ENCODE results near the gene MECR.

Gene MECR

GRCh38 chr1:29230553-29231378 is at the start of gene MECR:
MECR (minus strand) TSS chr1:29230934; CDS start chr1:29230906, 28 bp downstream.
- peak; percentile 99 for DNase-seq

GRCh38 chr1:29279951-29280391 is 49.2 kb upstream of the MECR start:
- no peak for DNase-seq

- DNase-seq, result no peak
Observed at GRCh38 chr1:29279406-29279805, 48.7 kb upstream of the MECR start.

- no peak for DNase-seq
Observed at GRCh38 chr1:29278124-29278523, 47.4 kb upstream of the MECR start.

GRCh38 chr1:29275435-29275834 is 44.7 kb upstream of the MECR start:
- DNase-seq, result no peak

- DNase-seq, result no peak
Observed at GRCh38 chr1:29272147-29272907, 41.6 kb upstream of the MECR start.

GRCh38 chr1:29271724-29272123 is 41.0 kb upstream of the MECR start:
- no peak for DNase-seq

- DNase-seq, result no peak
Observed at GRCh38 chr1:29270929-29271521, 40.3 kb upstream of the MECR start.

- no peak for DNase-seq
Observed at GRCh38 chr1:29269382-29269781, 38.6 kb upstream of the MECR start.

GRCh38 chr1:29267321-29268070 is 36.8 kb upstream of the MECR start:
- no peak for DNase-seq

GRCh38 chr1:29266912-29267311 is 36.2 kb upstream of the MECR start:
- no peak for DNase-seq

- DNase-seq, result no peak
Observed at GRCh38 chr1:29264773-29265389, 34.1 kb upstream of the MECR start.

- DNase-seq, result no peak
Observed at GRCh38 chr1:29260531-29260930, 29.8 kb upstream of the MECR start.

GRCh38 chr1:29259802-29260441 is 29.2 kb upstream of the MECR start:
- peak; percentile 55 to 63 for DNase-seq

GRCh38 chr1:29258976-29259801 is 28.5 kb upstream of the MECR start:
- DNase-seq, result no peak

- DNase-seq, result no peak
Observed at GRCh38 chr1:29258189-29258975, 27.6 kb upstream of the MECR start.

GRCh38 chr1:29256979-29257804 is 26.5 kb upstream of the MECR start:
- no peak for DNase-seq

GRCh38 chr1:29256394-29256793 is 25.7 kb upstream of the MECR start:
- DNase-seq, result no peak

- DNase-seq, result no peak
Observed at GRCh38 chr1:29255134-29255666, 24.5 kb upstream of the MECR start.

Measured in activated T-cell treated with anti-CD3 and anti-CD28 coated beads, Interleukin-2, amount 50 U/mL, for 48 hours (primary cell).